Heart left ventricle (tissue), 16 donors: ENCODE results near the gene SLC12A8. TPM values are rescaled to one million over a fixed set of nuclear protein-coding genes. Genes with fewer than 3 reads are reported as not detected.

ENCODE experiments used
- ATAC-seq, 4 donors: fragments of 200-7000 bp; cut with Tn5 transposase; one replicate each; pipeline ENCODE4 v1.9.1; 2020 to 2022; ENCODE audit warnings: moderate library complexity in 4 of 4, mild to moderate bottlenecking in 3 of 4, moderate number of reproducible peaks in 1 of 4
- DNase-seq, 5 donors: peaks; one replicate each; pipeline ENCODE4 v3.0.0-alpha.2; 2020
- H3K27ac ChIP-seq, 12 donors: fragments of 200-600 bp; sonication (generic) in 4 of 12; one replicate each; pipeline versions ENCODE4 v1.5.0 to v1.8.0; 2016 to 2022; ENCODE audit warnings: mild to moderate bottlenecking in 2 of 12
- H3K27me3 ChIP-seq, 9 donors: fragments of 200-600 bp; sonication (generic) in 2 of 9; one replicate each; pipeline versions ENCODE4 v1.5.1 to v1.8.0; 2016 to 2022; ENCODE audit warnings: mild to moderate bottlenecking in 3 of 9
- H3K36me3 ChIP-seq, 9 donors: fragments of 200-600 bp; sonication (generic) in 2 of 9; one replicate each; pipeline versions ENCODE4 v1.5.0 to v1.8.0; 2018 to 2022; ENCODE audit warnings: mild to moderate bottlenecking in 2 of 9
- H3K4me1 ChIP-seq, 12 donors: fragments of 200-600 bp; sonication (generic) in 4 of 12; one replicate each; pipeline versions ENCODE4 v1.5.0 to v1.8.0; 2016 to 2022; ENCODE audit warnings: mild to moderate bottlenecking in 3 of 12
- H3K4me3 ChIP-seq, 12 donors: fragments of 200-600 bp; sonication (generic) in 4 of 12; one replicate each; pipeline versions ENCODE4 v1.5.0 to v1.8.0; 2017 to 2022; ENCODE audit warnings: mild to moderate bottlenecking in 9 of 12, moderate library complexity in 4 of 12
- H3K9me3 ChIP-seq, 12 donors: fragments of 200-600 bp; sonication (generic) in 4 of 12; one replicate each; pipeline versions ENCODE4 v1.5.0 to v1.8.0; 2016 to 2022; ENCODE audit warnings: mild to moderate bottlenecking in 1 of 12
- POLR2A ChIP-seq, 2 donors: fragments of 450-650 bp; IDR thresholded peaks; one replicate each; pipeline ENCODE4 v1.6.1; 2017; ENCODE audit warnings: antibody characterized with exemption in 2 of 2, mild to moderate bottlenecking in 2 of 2, moderate library complexity in 2 of 2
- WGBS, 4 donors: extraction: QIAGEN DNeasy Blood & Tissue Kit in 2 of 4; methylation state at CpG; one replicate each; pipeline versions ENCODE4 v1.1.5 to v1.1.7; 2013 to 2018; 5-methylcytosine and 5-hydroxymethylcytosine counted together
- intact Hi-C, 10 donors: fragments of 100-400 bp; cut with DNase I; formaldehyde crosslinking; loops; one replicate each; pipeline versions ENCODE4 v1.11.1 to v1.14.2; 2022
- polyA plus RNA-seq, 2 donors: library from polyadenylated mRNA; stranded (reverse); fragments of 200-250 nt; gene quantifications; one replicate each; pipeline ENCODE4 v1.2.3, GENCODE V29; 2013
- total RNA-seq, 9 donors: library from RNA; depleted of rRNA in 2 of 9; stranded (reverse); fragments of >200 nt in 2 of 9; fragmentation: NEBNext Ultra II Directional in 3 of 9; extraction: Animal tissue kit (Norgen Biotek cat#: 25700) in 3 of 9; gene quantifications; one replicate each; pipeline versions ENCODE4 v1.1.0 to v1.2.4, GENCODE V29; 2016 to 2023
- TF ChIP-seq, protein P1 (sequence below), 12 donors: fragments of 200-600 bp; sonication (generic) in 4 of 12; IDR thresholded peaks; one replicate each; pipeline versions ENCODE4 v1.5.0 to v1.8.0; 2018 to 2022; ENCODE audit warnings: antibody characterized with exemption in 12 of 12, mild to moderate bottlenecking in 5 of 12
- donor health status: ischemic (EF 13 %, LVEDD 7.1; RV severe dilation, severe dysfunction).
- donor health status: healthy with polysubstance abuse.
- donor health status: DM: no; HTN: yes; CAD: no.
- donor health status: DM: no; HTN: no; CAD: no.
- donor health status: ischemic (EF 25% LVEDD 6.9; RV normal size, moderate dysfunction).
- donor health status: ischemic (EF 25% LVEDD 5.7; RV mildly dilated, moderate dysfunction).
- donor health status: healthy.
- donor health status: DM: yes; HTN: yes; CAD: no.
- donor health status: ischemic (EF 35%, LVEDD 5.7; RV mildly dilated, moderate dysfunction).
- donor health status: nonischemic (EF 11% LVEDD 7.7; RV severe dilation, severe dysfunction).
- donor health status: DM: yes; HTN: yes; CAD: no.
- donor health status: PGD.
- donor health status: ischemic (EF 29% LVEDD 5.4; RV normal size, mild dysfunction).
- donor health status: nonischemic (EF 23%, LVEDD 6.1; RV moderate dilation, normal function).

Gene SLC12A8
- total and polyA plus RNA-seq, 11 donors, result 0.09 to 1.9 (median 0.68) TPM; not detected in 3

DNA sequence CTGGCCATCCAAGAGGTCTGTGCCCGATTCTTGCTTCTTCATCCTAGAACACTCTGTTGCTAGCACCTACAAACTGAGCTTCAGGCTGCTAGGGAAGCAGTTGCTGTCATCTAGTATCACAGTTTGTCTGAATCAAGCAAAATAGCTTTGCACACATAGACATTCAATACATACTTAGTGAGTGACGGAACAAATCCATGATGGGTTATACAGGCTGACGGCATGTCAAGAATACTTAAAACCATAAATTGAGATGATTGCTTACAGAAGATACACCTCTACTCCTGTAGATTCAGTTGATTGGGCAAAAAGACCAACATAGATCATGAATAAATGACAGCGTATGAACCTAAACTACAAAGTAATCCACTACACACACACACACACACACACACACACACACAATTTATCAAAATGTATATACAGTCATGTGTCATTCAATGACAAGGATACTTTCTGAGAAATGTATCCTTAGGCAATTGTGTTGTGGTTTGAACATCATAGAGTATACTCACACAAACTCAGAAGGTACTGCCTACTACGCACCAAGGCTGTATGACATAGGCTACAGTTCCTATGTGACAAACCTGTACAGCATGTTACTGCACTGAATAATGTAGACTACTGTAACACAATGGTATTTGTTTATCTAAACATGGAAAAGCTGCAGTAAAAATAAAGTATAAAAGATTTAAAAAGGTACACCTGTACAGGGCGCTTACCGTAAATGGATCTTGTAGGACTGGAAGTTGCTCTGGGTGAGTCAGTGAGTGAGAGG, 142.4 kb downstream of the SLC12A8 start:
- no peaks in the 10 kb centered on the region for H3K9me3 ChIP-seq
- H3K4me3 ChIP-seq, result no peak overlapping the region
- no peak for ATAC-seq
- H3K4me1 ChIP-seq, result peaks cover 0 to 13% (median 0%) of the 10 kb centered on the region in 12 donors
- H3K36me3 ChIP-seq, result no peaks in the 10 kb centered on the region
- TF ChIP-seq POLR2A (IDR thresholded peaks at IDR 0.05), result no peak
- TF ChIP-seq, protein P1, sequence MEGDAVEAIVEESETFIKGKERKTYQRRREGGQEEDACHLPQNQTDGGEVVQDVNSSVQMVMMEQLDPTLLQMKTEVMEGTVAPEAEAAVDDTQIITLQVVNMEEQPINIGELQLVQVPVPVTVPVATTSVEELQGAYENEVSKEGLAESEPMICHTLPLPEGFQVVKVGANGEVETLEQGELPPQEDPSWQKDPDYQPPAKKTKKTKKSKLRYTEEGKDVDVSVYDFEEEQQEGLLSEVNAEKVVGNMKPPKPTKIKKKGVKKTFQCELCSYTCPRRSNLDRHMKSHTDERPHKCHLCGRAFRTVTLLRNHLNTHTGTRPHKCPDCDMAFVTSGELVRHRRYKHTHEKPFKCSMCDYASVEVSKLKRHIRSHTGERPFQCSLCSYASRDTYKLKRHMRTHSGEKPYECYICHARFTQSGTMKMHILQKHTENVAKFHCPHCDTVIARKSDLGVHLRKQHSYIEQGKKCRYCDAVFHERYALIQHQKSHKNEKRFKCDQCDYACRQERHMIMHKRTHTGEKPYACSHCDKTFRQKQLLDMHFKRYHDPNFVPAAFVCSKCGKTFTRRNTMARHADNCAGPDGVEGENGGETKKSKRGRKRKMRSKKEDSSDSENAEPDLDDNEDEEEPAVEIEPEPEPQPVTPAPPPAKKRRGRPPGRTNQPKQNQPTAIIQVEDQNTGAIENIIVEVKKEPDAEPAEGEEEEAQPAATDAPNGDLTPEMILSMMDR (IDR thresholded peaks at IDR 0.05), result no peak
- H3K27me3 ChIP-seq, result no peaks in the 10 kb centered on the region
- WGBS, 4 donors, result 96 to 98% (median 97%) methylated on average over 7 of the region's 7 CpGs
- intact Hi-C loops, result loop anchor here in 6 of 10 donors (5.0 to 10.0 kb wide), 6 partner anchors 37 to 75 kb away; no protein-coding TSS in a partner anchor
- H3K27ac ChIP-seq, result no peak overlapping the region
- DNase-seq, result no peak

DNA sequence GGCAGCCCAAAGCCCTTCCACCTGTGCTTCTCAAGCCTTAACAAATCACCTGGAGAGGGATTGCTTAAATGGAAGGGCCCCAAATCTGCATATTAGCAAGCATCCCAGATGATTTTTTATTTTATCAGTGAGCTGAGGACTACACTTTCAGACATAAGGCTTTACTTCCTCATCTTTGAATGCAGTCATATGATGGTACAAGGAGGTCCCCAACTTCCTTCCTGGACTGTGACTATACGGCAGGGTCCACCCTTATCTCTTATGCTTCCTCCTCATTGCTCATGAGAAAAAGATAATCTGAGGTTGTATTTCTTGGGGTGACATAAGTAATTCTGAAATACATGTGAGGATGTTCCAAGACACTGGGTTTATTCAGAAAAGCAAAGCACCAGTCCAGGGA, 143.1 kb downstream of the SLC12A8 start:
- no peak for ATAC-seq
- intact Hi-C loops, result loop anchor here in 4 of 10 donors (5.0 to 10.0 kb wide), 4 partner anchors 45 to 75 kb away; no protein-coding TSS in a partner anchor
- no peak for DNase-seq
- H3K4me1 ChIP-seq, result peaks cover 0 to 13% (median 0%) of the 10 kb centered on the region in 12 donors
- no peak overlapping the region for H3K27ac ChIP-seq
- no peaks in the 10 kb centered on the region for H3K36me3 ChIP-seq
- no peaks in the 10 kb centered on the region for H3K27me3 ChIP-seq
- no peaks in the 10 kb centered on the region for H3K9me3 ChIP-seq
- WGBS, 4 donors, result 43 to 63% (median 58%) methylated on average over 1 of the region's 1 CpG
- TF ChIP-seq, protein P1 (IDR thresholded peaks at IDR 0.05), result no peak
- no peak for TF ChIP-seq POLR2A (IDR thresholded peaks at IDR 0.05)
- H3K4me3 ChIP-seq, result no peak overlapping the region

DNA sequence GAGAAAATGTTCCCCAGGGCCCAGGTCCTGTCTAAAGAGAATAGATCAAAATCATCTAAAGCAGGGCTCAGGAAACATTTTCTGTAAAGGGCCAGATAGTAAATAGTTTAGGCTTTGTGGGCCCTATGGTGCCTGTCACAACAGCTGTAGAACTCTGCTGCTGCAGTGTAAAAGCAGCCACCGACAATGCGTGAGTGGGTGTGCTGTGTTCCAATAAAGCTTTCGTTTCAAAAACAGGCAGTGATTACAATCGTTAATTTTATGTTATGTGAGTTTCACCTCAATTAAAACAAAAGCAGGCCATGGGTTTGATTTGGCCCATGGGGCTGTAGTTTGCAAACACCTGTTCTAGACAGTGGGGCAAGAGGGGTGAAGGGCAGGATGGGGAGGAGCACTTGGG, 144.3 kb downstream of the SLC12A8 start:
- TF ChIP-seq POLR2A (IDR thresholded peaks at IDR 0.05), result no peak
- TF ChIP-seq, protein P1 (IDR thresholded peaks at IDR 0.05), result no peak
- intact Hi-C loops, result loop anchor here in 4 of 10 donors (5.0 to 10.0 kb wide), 4 partner anchors 47 to 77 kb away; no protein-coding TSS in a partner anchor
- no peak for ATAC-seq
- Histone ChIP-seq H3K27me3 (no peaks in the 10 kb centered on the region), H3K4me1 (peaks cover 3 to 19% (median 7%) of the 10 kb centered on the region in 12 donors), H3K4me3 (no peak overlapping the region), H3K9me3 (no peaks in the 10 kb centered on the region), H3K36me3 (no peaks in the 10 kb centered on the region), H3K27ac (no peak overlapping the region)
- no peak for DNase-seq
- 93 to 95% (median 94%) methylated on average over 4 of the region's 4 CpGs for WGBS, 4 donors

DNA sequence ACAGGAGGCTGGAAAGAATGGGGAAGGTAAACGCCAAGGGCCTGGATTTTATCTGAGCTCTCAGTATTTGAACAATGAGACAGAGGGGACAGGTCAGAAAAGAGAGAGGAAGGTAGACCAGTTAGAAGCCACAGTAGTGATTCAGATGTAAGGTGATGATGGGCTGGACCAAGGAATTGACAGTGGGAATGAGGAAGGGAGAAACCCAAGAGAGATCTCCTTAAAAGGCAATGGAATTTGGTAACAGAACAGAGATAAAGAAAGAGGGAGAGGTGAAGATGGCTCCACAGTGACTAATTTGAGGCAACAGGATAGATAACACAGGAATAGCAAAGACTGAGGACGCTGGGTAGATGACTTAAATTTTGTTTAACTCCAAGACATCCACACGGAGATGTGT, 145.3 kb downstream of the SLC12A8 start:
- H3K4me3 ChIP-seq, result no peak overlapping the region
- H3K27ac ChIP-seq, result no peak overlapping the region
- no peak for DNase-seq
- H3K9me3 ChIP-seq, result no peaks in the 10 kb centered on the region
- intact Hi-C loops, result loop anchor here in 4 of 10 donors (5.0 to 10.0 kb wide), 4 partner anchors 48 to 78 kb away; no protein-coding TSS in a partner anchor
- 78 to 82% (median 80%) methylated on average over 3 of the region's 3 CpGs for WGBS, 4 donors
- no peaks in the 10 kb centered on the region for H3K36me3 ChIP-seq
- no peak for ATAC-seq
- peaks cover 9 to 29% (median 16%) of the 10 kb centered on the region in 12 donors for H3K4me1 ChIP-seq
- H3K27me3 ChIP-seq, result no peaks in the 10 kb centered on the region
- TF ChIP-seq POLR2A (IDR thresholded peaks at IDR 0.05), result no peak
- TF ChIP-seq, protein P1 (IDR thresholded peaks at IDR 0.05), result no peak
